ENCODE measurements around the gene NFKBIE.

Gene NFKBIE

GRCh38 chr6:44304282-44305199 lies 39.2 kb upstream of the NFKBIE start:
- POLR2A ChIA-PET: no interaction called here
- DNase-seq (ENCODE audit: low read depth, low spot score): no peak
- CTCF ChIA-PET: interaction anchor here (0.6 to 16.0 kb wide), 24 partner anchors 8 to 208 kb away, joined by 3 to 158 read pairs (median 5); partner anchors contain the start of genes AARS2, NFKBIE, SLC35B2 and TMEM151B
- peak; percentile 78 for TF ChIP-seq CTCF (IDR thresholded peaks at IDR 0.05; ENCODE audit: insufficient read depth, low read length, missing control alignments)
- no peak overlapping the region for H3K4me3 ChIP-seq (ENCODE audit: low read depth, low read length)

- TF ChIP-seq CTCF (IDR thresholded peaks at IDR 0.05; ENCODE audit: insufficient read depth, low read length, missing control alignments): no peak
- ChIA-PET CTCF (interaction anchor here (0.6 to 16.0 kb wide), 10 partner anchors 8 to 579 kb away, joined by 3 to 158 read pairs (median 6); partner anchors contain the start of genes AARS2, NFKBIE and TMEM151B), POLR2A (no interaction called here)
- no peak overlapping the region for H3K4me3 ChIP-seq (ENCODE audit: low read depth, low read length)
- no peak for DNase-seq (ENCODE audit: low read depth, low spot score)
These were observed 38.5 kb upstream of the NFKBIE start for GRCh38 chr6:44303842-44304241.

- POLR2A ChIA-PET: interaction anchor here (0.6 kb wide), 1 partner anchor 18 kb away, joined by 3 read pairs; no protein-coding TSS in a partner anchor
- no peak overlapping the region for H3K4me3 ChIP-seq (ENCODE audit: low read depth, low read length)
- no peak for DNase-seq (ENCODE audit: low read depth, low spot score)
- no peak for TF ChIP-seq CTCF (IDR thresholded peaks at IDR 0.05; ENCODE audit: insufficient read depth, low read length, missing control alignments)
- CTCF ChIA-PET: interaction anchor here (1.1 to 16.0 kb wide), 7 partner anchors 7 to 578 kb away, joined by 3 to 158 read pairs (median 6); partner anchors contain the start of genes AARS2, NFKBIE and TMEM151B
These were observed 37.5 kb upstream of the NFKBIE start for GRCh38 chr6:44302856-44303255.

GRCh38 chr6:44301782-44302564 lies 36.6 kb upstream of the NFKBIE start:
- no peak for TF ChIP-seq CTCF (IDR thresholded peaks at IDR 0.05; ENCODE audit: insufficient read depth, low read length, missing control alignments)
- CTCF ChIA-PET: interaction anchor here (0.9 to 16.0 kb wide), 5 partner anchors 10 to 129 kb away, joined by 3 to 158 read pairs (median 6); partner anchors contain the start of genes AARS2, NFKBIE and TMEM151B
- H3K4me3 ChIP-seq (ENCODE audit: low read depth, low read length): no peak overlapping the region
- POLR2A ChIA-PET: no interaction called here
- DNase-seq (ENCODE audit: low read depth, low spot score): no peak

- H3K4me3 ChIP-seq (ENCODE audit: low read depth, low read length): no peak overlapping the region
- ChIA-PET CTCF (interaction anchor here (0.9 to 16.0 kb wide), 5 partner anchors 11 to 43 kb away, joined by 3 to 158 read pairs (median 3); partner anchors contain the start of genes AARS2, NFKBIE and TMEM151B), POLR2A (interaction anchor here (0.6 kb wide), 1 partner anchor 18 kb away, joined by 5 read pairs; no protein-coding TSS in a partner anchor)
- DNase-seq (ENCODE audit: low read depth, low spot score): no peak
- TF ChIP-seq CTCF (IDR thresholded peaks at IDR 0.05; ENCODE audit: insufficient read depth, low read length, missing control alignments): no peak
These were observed 35.8 kb upstream of the NFKBIE start for GRCh38 chr6:44301106-44301505.
